Activated CD4-positive, CD25-positive, alpha-beta regulatory T cell treated with anti-CD3 and anti-CD28 coated beads, Interleukin-2, amount 50 U/mL, for 72 hours (primary cell): Measurements from ENCODE around the gene LMBR1.
A peak's percentile ranks its signal among the peaks of the same experiment; 100 is the strongest.
"Not testable (repeated sequence)": the region's sequence is repeated elsewhere in the genome, so short reads cannot be mapped to it uniquely, and the experiment has no call there.

ENCODE experiments used
- DNase-seq: peaks from one replicate; pipeline ENCODE4 v3.0.0; 2021

The LMBR1 gene

GRCh38 chr7:156892821-156893706, at the start of gene LMBR1:
LMBR1 (minus strand) TSS chr7:156893183; CDS start chr7:156892993, 190 bp downstream.
- peak; percentile 96 for DNase-seq

- DNase-seq = no peak
These were observed 49.7 kb upstream of the LMBR1 start for GRCh38 chr7:156942708-156943090.

- DNase-seq = no peak
These were observed 48.6 kb upstream of the LMBR1 start for GRCh38 chr7:156941393-156942182.

GRCh38 chr7:156940421-156941122, 47.6 kb upstream of the LMBR1 start:
- DNase-seq = no peak

- DNase-seq = not testable (repeated sequence)
These were observed 43.8 kb upstream of the LMBR1 start for GRCh38 chr7:156936766-156937165.

- no peak for DNase-seq
These were observed 42.3 kb upstream of the LMBR1 start for GRCh38 chr7:156935250-156935649.

- no peak for DNase-seq
These were observed 39.0 kb upstream of the LMBR1 start for GRCh38 chr7:156932006-156932405.

GRCh38 chr7:156929789-156930539, 37.0 kb upstream of the LMBR1 start:
- no peak for DNase-seq

- no peak for DNase-seq
These were observed 35.4 kb upstream of the LMBR1 start for GRCh38 chr7:156928406-156928747.

GRCh38 chr7:156927571-156928405, 34.8 kb upstream of the LMBR1 start:
- no peak for DNase-seq

- not testable (repeated sequence) for DNase-seq
These were observed 32.8 kb upstream of the LMBR1 start for GRCh38 chr7:156925821-156926220.

GRCh38 chr7:156922304-156922703, 29.3 kb upstream of the LMBR1 start:
- not testable (repeated sequence) for DNase-seq

GRCh38 chr7:156920487-156921373, 27.7 kb upstream of the LMBR1 start:
- not testable (repeated sequence) for DNase-seq

- DNase-seq = no peak
These were observed 27.1 kb upstream of the LMBR1 start for GRCh38 chr7:156920076-156920475.

- DNase-seq = no peak
These were observed 26.2 kb upstream of the LMBR1 start for GRCh38 chr7:156919132-156919713.

- DNase-seq = no peak
These were observed 25.7 kb upstream of the LMBR1 start for GRCh38 chr7:156918635-156919034.

- not testable (repeated sequence) for DNase-seq
These were observed 16.7 kb upstream of the LMBR1 start for GRCh38 chr7:156909574-156910252.

- no peak for DNase-seq
These were observed 14.7 kb upstream of the LMBR1 start for GRCh38 chr7:156907656-156908055.

GRCh38 chr7:156906200-156906649, 13.2 kb upstream of the LMBR1 start:
- no peak for DNase-seq
